Lower lobe of right lung (tissue), 2 donors: ENCODE measurements around the gene GATD1. TPM values are rescaled to one million over a fixed set of nuclear protein-coding genes. Genes with fewer than 3 reads are reported as not detected.

Source experiments
- ATAC-seq, 2 donors: fragments of 200-7000 bp; cut with Tn5 transposase; one replicate each; pipeline ENCODE4 v1.9.1; 2020 to 2022; ENCODE audit warnings: mild to moderate bottlenecking in 2 of 2, moderate library complexity in 2 of 2
- DNase-seq: peaks from one replicate; pipeline ENCODE4 v3.0.0-alpha.2; 2020
- H3K27ac ChIP-seq: fragments of 200-600 bp; one replicate; pipeline ENCODE4 v1.8.0; 2022
- H3K27me3 ChIP-seq: fragments of 200-600 bp; one replicate; pipeline ENCODE4 v1.8.0; 2022; ENCODE audit warnings: low read depth
- H3K36me3 ChIP-seq: fragments of 200-600 bp; one replicate; pipeline ENCODE4 v1.8.0; 2022; ENCODE audit warnings: mild to moderate bottlenecking
- H3K4me1 ChIP-seq: fragments of 200-600 bp; one replicate; pipeline ENCODE4 v1.8.0; 2022
- H3K4me3 ChIP-seq: fragments of 200-600 bp; one replicate; pipeline ENCODE4 v1.8.0; 2022; ENCODE audit warnings: mild to moderate bottlenecking
- H3K9me3 ChIP-seq: fragments of 200-600 bp; one replicate; pipeline ENCODE4 v1.8.0; 2022
- CTCF ChIP-seq: fragments of 200-600 bp; IDR thresholded peaks from one replicate; pipeline ENCODE4 v1.8.0; 2022; ENCODE audit warnings: antibody characterized with exemption, mild to moderate bottlenecking
- intact Hi-C: fragments of 100-400 bp; cut with DNase I; formaldehyde crosslinking; loops from one replicate; pipeline ENCODE4 v1.11.0; 2022
- total RNA-seq: library from RNA; stranded (reverse); fragmentation: NEBNext Ultra II Directional; extraction: Animal tissue kit (Norgen Biotek cat#: 25700); gene quantifications from one replicate; pipeline ENCODE4 v1.2.1, GENCODE V29; 2021
- donor health status: DM: no; HTN: yes; CAD: no; lungs with severe emphysema.

Gene GATD1
- total RNA-seq, 1 donor from 2014 or later: 46.7 TPM

- TF ChIP-seq CTCF: no peak
- H3K4me1 ChIP-seq: peaks cover 6% of the 10 kb centered on the region
- no peak overlapping the region for H3K4me3 ChIP-seq
- H3K9me3 ChIP-seq: no peaks in the 10 kb centered on the region
- no peak for DNase-seq
- no peak for ATAC-seq
- H3K36me3 ChIP-seq: peaks cover 14% of the 10 kb centered on the region
- intact Hi-C loops: no loop called here
- no peak overlapping the region for H3K27ac ChIP-seq
- H3K27me3 ChIP-seq: peaks cover 18% of the 10 kb centered on the region
These were observed 10.8 kb upstream of the GATD1 start for GRCh38 chr11:788009-788640.

DNA sequence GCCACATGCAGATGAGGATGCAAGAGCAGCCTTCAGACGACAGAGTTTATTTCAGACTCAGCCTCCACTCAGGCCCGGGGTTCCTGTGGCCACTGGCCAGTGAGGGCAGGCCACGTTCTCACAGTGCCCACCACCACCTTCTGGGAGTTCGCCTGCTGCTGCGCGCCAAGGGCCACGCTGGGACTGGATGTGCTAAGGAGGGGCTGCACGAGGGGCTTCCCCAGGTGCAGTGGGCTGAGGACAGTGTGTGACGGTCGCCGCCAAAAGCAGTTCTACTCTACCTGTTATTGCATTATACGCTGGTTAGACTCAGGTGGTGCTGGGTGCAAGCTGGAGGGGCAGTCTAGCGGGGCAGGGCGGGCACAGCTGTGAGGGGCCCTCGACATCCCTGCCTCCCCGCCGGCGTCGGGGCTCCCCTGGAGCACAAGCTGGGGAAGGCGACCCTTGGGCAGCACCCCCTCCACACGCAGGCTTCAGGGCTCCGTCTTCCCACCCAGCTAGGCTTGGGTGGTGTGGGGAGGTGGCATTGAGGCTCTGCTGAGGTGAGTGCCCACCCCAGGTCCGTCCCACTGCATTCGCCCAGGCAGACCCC, 9.9 kb upstream of the GATD1 start:
- DNase-seq (no peak), ATAC-seq (no peak)
- intact Hi-C loops: no loop called here
- H3K36me3 ChIP-seq: peaks cover 12% of the 10 kb centered on the region
- H3K4me3 ChIP-seq: no peak overlapping the region
- no peaks in the 10 kb centered on the region for H3K9me3 ChIP-seq
- H3K4me1 ChIP-seq: peaks cover 9% of the 10 kb centered on the region
- TF ChIP-seq CTCF: no peak
- H3K27ac ChIP-seq: no peak overlapping the region
- peaks cover 18% of the 10 kb centered on the region for H3K27me3 ChIP-seq

DNA sequence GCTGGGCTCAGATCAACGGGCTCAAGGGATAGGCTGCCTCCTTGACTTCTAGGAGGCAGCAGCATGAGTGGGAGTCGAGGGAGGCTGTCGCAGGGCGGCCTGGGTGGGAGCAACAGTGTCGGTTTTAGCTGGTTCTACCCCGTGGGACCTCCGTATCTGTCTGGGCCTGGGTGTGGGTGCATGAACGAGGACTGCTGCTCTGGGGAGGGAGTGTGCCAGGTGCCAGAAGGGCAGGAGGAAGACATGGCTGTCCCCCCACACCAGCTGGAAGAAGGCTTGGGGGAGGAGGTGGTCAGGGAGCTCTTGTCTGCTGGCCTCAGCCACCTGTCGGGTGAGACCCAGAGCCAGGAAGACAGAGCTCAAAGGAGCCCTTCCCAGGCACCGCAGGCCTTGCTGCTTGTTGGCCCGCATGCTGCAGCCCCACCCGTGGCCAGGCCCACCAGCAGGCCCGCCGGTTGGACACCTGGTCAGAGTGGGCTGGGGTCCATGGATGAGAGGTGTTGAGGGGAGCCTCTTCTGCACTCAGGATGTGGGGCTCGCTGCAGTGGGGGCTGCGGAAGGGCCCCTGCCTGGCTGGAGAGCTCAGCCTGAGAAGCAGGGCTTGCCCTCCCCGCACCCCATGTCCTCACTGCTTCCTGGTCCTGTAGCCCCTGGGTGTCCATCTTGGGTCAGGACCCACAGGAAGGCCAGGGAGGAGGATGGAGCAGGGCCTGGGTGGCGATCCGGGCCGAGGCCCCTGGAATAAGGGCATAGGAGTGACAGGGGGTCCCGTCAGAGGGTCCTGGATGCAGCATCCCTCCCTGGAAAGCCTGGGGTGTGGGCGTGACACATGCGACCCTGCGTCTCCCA, 9.2 kb upstream of the GATD1 start:
- intact Hi-C loops: no loop called here
- Histone ChIP-seq H3K27me3 (peaks cover 18% of the 10 kb centered on the region), H3K27ac (no peak overlapping the region), H3K4me1 (peaks cover 9% of the 10 kb centered on the region), H3K9me3 (no peaks in the 10 kb centered on the region), H3K4me3 (no peak overlapping the region), H3K36me3 (peaks cover 4% of the 10 kb centered on the region)
- TF ChIP-seq CTCF: no peak
- ATAC-seq: no peak
- DNase-seq: no peak

GRCh38 chr11:783581-784015, 6.3 kb upstream of the GATD1 start:
- Histone ChIP-seq H3K36me3 (no peaks in the 10 kb centered on the region), H3K27ac (no peak overlapping the region), H3K9me3 (no peaks in the 10 kb centered on the region), H3K4me3 (no peak overlapping the region), H3K4me1 (peaks cover 12% of the 10 kb centered on the region), H3K27me3 (peaks cover 3% of the 10 kb centered on the region)
- peak; percentile 89 for DNase-seq
- ATAC-seq: peak; percentile 88 to 93
- intact Hi-C loops: no loop called here
- TF ChIP-seq CTCF: peak; percentile 64

DNA sequence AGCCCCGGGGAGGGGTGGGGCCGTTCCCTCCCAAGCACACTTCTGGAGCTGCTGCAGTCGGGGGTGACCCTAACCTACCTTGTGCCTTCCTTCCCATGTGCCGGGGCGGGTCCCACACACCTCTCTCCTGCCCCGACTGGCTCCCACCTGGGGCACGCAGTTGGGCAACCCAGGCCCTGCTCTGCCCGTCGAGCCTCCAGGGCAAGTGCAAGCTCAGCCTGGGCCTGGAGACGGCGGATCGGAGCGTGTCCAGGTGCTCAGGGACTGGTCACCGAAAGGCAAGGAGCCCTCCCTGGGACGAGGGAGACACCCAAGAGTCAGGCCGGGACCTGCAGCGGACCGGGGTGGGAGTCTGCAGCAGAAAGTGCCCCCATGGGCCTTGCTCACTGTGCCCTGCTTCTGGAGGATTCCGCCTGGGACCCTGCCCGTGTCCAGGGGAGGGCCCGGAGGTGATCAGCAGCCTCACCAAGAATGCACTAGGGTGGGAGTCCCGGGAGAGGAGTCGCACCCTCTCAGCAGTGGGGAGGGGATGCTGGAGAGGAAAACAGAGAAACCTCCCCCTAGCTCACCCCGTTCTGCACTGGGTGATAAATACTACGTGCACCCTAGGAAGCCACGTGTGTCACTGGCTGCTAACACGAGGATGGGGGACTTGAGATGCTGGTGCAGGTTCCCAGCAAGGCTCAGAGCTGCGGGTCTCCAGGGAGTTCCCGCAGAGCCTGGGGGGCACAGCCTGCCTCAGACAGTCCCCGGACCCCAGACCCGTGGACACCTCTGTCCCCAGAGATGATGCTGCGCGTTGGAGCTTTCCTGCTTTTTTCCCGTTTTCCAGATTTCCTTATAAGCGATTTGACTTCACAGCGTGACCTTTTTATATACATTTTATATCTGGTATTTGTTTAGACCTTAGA, 5.2 kb upstream of the GATD1 start:
- Histone ChIP-seq H3K4me1 (peaks cover 19% of the 10 kb centered on the region), H3K27me3 (no peaks in the 10 kb centered on the region), H3K27ac (no peak overlapping the region), H3K4me3 (no peak overlapping the region), H3K36me3 (no peaks in the 10 kb centered on the region), H3K9me3 (no peaks in the 10 kb centered on the region)
- intact Hi-C loops: no loop called here
- DNase-seq (no peak), ATAC-seq (no peak)
- no peak for TF ChIP-seq CTCF
